Measurements from ENCODE around the gene FANCF.
"Not testable (repeated sequence)": the region's sequence is repeated elsewhere in the genome, so short reads cannot be mapped to it uniquely, and the experiment has no call there.

Gene FANCF

GRCh38 chr11:22659783-22660182, 34.2 kb upstream of the FANCF start:
- Histone ChIP-seq H3K9ac (ENCODE audit: low read length in 5 of 5) (no peak overlapping the region), H3K9me3 (ENCODE audit: control insufficient read depth in 5 of 5, low read length in 5 of 5) (no peaks in the 10 kb centered on the region), H3K27ac (ENCODE audit: low read depth, low read length) (no peak overlapping the region), H3K4me3 (ENCODE audit: low read depth in 1 of 5, low read length in 5 of 5) (no peak overlapping the region), H3K27me3 (ENCODE audit: control insufficient read depth in 5 of 5, insufficient read depth in 4 of 5, low read length in 5 of 5) (no peaks in the 10 kb centered on the region), H3K36me3 (ENCODE audit: control insufficient read depth in 5 of 5, insufficient read depth in 5 of 5, low read length in 5 of 5) (no peaks in the 10 kb centered on the region), H3K4me1 (ENCODE audit: control insufficient read depth in 5 of 5, insufficient read depth in 5 of 5, low read length in 5 of 5) (no peaks in the 10 kb centered on the region)

- Histone ChIP-seq H3K9ac (ENCODE audit: low read length in 5 of 5) (no peak overlapping the region), H3K27me3 (ENCODE audit: control insufficient read depth in 5 of 5, insufficient read depth in 4 of 5, low read length in 5 of 5) (no peaks in the 10 kb centered on the region), H3K27ac (ENCODE audit: low read depth, low read length) (no peak overlapping the region), H3K36me3 (ENCODE audit: control insufficient read depth in 5 of 5, insufficient read depth in 5 of 5, low read length in 5 of 5) (no peaks in the 10 kb centered on the region), H3K4me1 (ENCODE audit: control insufficient read depth in 5 of 5, insufficient read depth in 5 of 5, low read length in 5 of 5) (no peaks in the 10 kb centered on the region), H3K9me3 (ENCODE audit: control insufficient read depth in 5 of 5, low read length in 5 of 5) (no peaks in the 10 kb centered on the region), H3K4me3 (ENCODE audit: low read depth in 1 of 5, low read length in 5 of 5) (no peak overlapping the region)
These were observed 31.6 kb upstream of the FANCF start for GRCh38 chr11:22657101-22657694.

GRCh38 chr11:22656130-22656529, 30.5 kb upstream of the FANCF start:
- Histone ChIP-seq H3K9me3 (ENCODE audit: control insufficient read depth in 5 of 5, low read length in 5 of 5) (no peaks in the 10 kb centered on the region), H3K4me1 (ENCODE audit: control insufficient read depth in 5 of 5, insufficient read depth in 5 of 5, low read length in 5 of 5) (no peaks in the 10 kb centered on the region), H3K36me3 (ENCODE audit: control insufficient read depth in 5 of 5, insufficient read depth in 5 of 5, low read length in 5 of 5) (no peaks in the 10 kb centered on the region), H3K9ac (ENCODE audit: low read length in 5 of 5) (no peak overlapping the region), H3K27ac (ENCODE audit: low read depth, low read length) (no peak overlapping the region), H3K27me3 (ENCODE audit: control insufficient read depth in 5 of 5, insufficient read depth in 4 of 5, low read length in 5 of 5) (no peaks in the 10 kb centered on the region), H3K4me3 (ENCODE audit: low read depth in 1 of 5, low read length in 5 of 5) (no peak overlapping the region)

GRCh38 chr11:22652346-22652745, 26.7 kb upstream of the FANCF start:
- not testable (repeated sequence) for H3K4me3 ChIP-seq (ENCODE audit: low read depth in 1 of 5, low read length in 5 of 5); H3K4me1 ChIP-seq (ENCODE audit: control insufficient read depth in 5 of 5, insufficient read depth in 5 of 5, low read length in 5 of 5); H3K36me3 ChIP-seq (ENCODE audit: control insufficient read depth in 5 of 5, insufficient read depth in 5 of 5, low read length in 5 of 5); H3K9ac ChIP-seq (ENCODE audit: low read length in 5 of 5); H3K9me3 ChIP-seq (ENCODE audit: control insufficient read depth in 5 of 5, low read length in 5 of 5); H3K27me3 ChIP-seq (ENCODE audit: control insufficient read depth in 5 of 5, insufficient read depth in 4 of 5, low read length in 5 of 5); H3K27ac ChIP-seq (ENCODE audit: low read depth, low read length)

- no peaks in the 10 kb centered on the region for H3K36me3 ChIP-seq (ENCODE audit: control insufficient read depth in 5 of 5, insufficient read depth in 5 of 5, low read length in 5 of 5)
- H3K27me3 ChIP-seq (ENCODE audit: control insufficient read depth in 5 of 5, insufficient read depth in 4 of 5, low read length in 5 of 5), result no peaks in the 10 kb centered on the region
- no peaks in the 10 kb centered on the region for H3K9me3 ChIP-seq (ENCODE audit: control insufficient read depth in 5 of 5, low read length in 5 of 5)
- no peak overlapping the region for H3K4me3 ChIP-seq (ENCODE audit: low read depth in 1 of 5, low read length in 5 of 5)
- H3K4me1 ChIP-seq (ENCODE audit: control insufficient read depth in 5 of 5, insufficient read depth in 5 of 5, low read length in 5 of 5), result no peaks in the 10 kb centered on the region
- H3K27ac ChIP-seq (ENCODE audit: low read depth, low read length), result no peak overlapping the region
- no peak overlapping the region for H3K9ac ChIP-seq (ENCODE audit: low read length in 5 of 5)
These were observed 15.9 kb upstream of the FANCF start for GRCh38 chr11:22641559-22641958.

- no peak overlapping the region for H3K4me3 ChIP-seq (ENCODE audit: low read depth in 1 of 5, low read length in 5 of 5)
- H3K27me3 ChIP-seq (ENCODE audit: control insufficient read depth in 5 of 5, insufficient read depth in 4 of 5, low read length in 5 of 5), result no peaks in the 10 kb centered on the region
- H3K9me3 ChIP-seq (ENCODE audit: control insufficient read depth in 5 of 5, low read length in 5 of 5), result no peaks in the 10 kb centered on the region
- no peak overlapping the region for H3K9ac ChIP-seq (ENCODE audit: low read length in 5 of 5)
- no peak overlapping the region for H3K27ac ChIP-seq (ENCODE audit: low read depth, low read length)
- no peaks in the 10 kb centered on the region for H3K36me3 ChIP-seq (ENCODE audit: control insufficient read depth in 5 of 5, insufficient read depth in 5 of 5, low read length in 5 of 5)
- H3K4me1 ChIP-seq (ENCODE audit: control insufficient read depth in 5 of 5, insufficient read depth in 5 of 5, low read length in 5 of 5), result no peaks in the 10 kb centered on the region
These were observed 15.2 kb upstream of the FANCF start for GRCh38 chr11:22640862-22641261.

- H3K9ac ChIP-seq (ENCODE audit: low read length in 5 of 5), result no peak overlapping the region
- H3K36me3 ChIP-seq (ENCODE audit: control insufficient read depth in 5 of 5, insufficient read depth in 5 of 5, low read length in 5 of 5), result no peaks in the 10 kb centered on the region
- no peaks in the 10 kb centered on the region for H3K4me1 ChIP-seq (ENCODE audit: control insufficient read depth in 5 of 5, insufficient read depth in 5 of 5, low read length in 5 of 5)
- no peaks in the 10 kb centered on the region for H3K9me3 ChIP-seq (ENCODE audit: control insufficient read depth in 5 of 5, low read length in 5 of 5)
- H3K4me3 ChIP-seq (ENCODE audit: low read depth in 1 of 5, low read length in 5 of 5), result no peak overlapping the region
- H3K27me3 ChIP-seq (ENCODE audit: control insufficient read depth in 5 of 5, insufficient read depth in 4 of 5, low read length in 5 of 5), result no peaks in the 10 kb centered on the region
- H3K27ac ChIP-seq (ENCODE audit: low read depth, low read length), result no peak overlapping the region
These were observed 10.1 kb upstream of the FANCF start for GRCh38 chr11:22635689-22636088.

GRCh38 chr11:22634897-22635629, 9.4 kb upstream of the FANCF start:
- no peaks in the 10 kb centered on the region for H3K9me3 ChIP-seq (ENCODE audit: control insufficient read depth in 5 of 5, low read length in 5 of 5)
- no peaks in the 10 kb centered on the region for H3K36me3 ChIP-seq (ENCODE audit: control insufficient read depth in 5 of 5, insufficient read depth in 5 of 5, low read length in 5 of 5)
- no peak overlapping the region for H3K9ac ChIP-seq (ENCODE audit: low read length in 5 of 5)
- no peaks in the 10 kb centered on the region for H3K4me1 ChIP-seq (ENCODE audit: control insufficient read depth in 5 of 5, insufficient read depth in 5 of 5, low read length in 5 of 5)
- H3K4me3 ChIP-seq (ENCODE audit: low read depth in 1 of 5, low read length in 5 of 5), result no peak overlapping the region
- H3K27me3 ChIP-seq (ENCODE audit: control insufficient read depth in 5 of 5, insufficient read depth in 4 of 5, low read length in 5 of 5), result no peaks in the 10 kb centered on the region
- no peak overlapping the region for H3K27ac ChIP-seq (ENCODE audit: low read depth, low read length)

- no peak overlapping the region for H3K9ac ChIP-seq (ENCODE audit: low read length in 5 of 5)
- H3K27me3 ChIP-seq (ENCODE audit: control insufficient read depth in 5 of 5, insufficient read depth in 4 of 5, low read length in 5 of 5), result no peaks in the 10 kb centered on the region
- H3K36me3 ChIP-seq (ENCODE audit: control insufficient read depth in 5 of 5, insufficient read depth in 5 of 5, low read length in 5 of 5), result no peaks in the 10 kb centered on the region
- no peak overlapping the region for H3K4me3 ChIP-seq (ENCODE audit: low read depth in 1 of 5, low read length in 5 of 5)
- H3K27ac ChIP-seq (ENCODE audit: low read depth, low read length), result no peak overlapping the region
- no peaks in the 10 kb centered on the region for H3K4me1 ChIP-seq (ENCODE audit: control insufficient read depth in 5 of 5, insufficient read depth in 5 of 5, low read length in 5 of 5)
- H3K9me3 ChIP-seq (ENCODE audit: control insufficient read depth in 5 of 5, low read length in 5 of 5), result no peaks in the 10 kb centered on the region
These were observed 7.8 kb upstream of the FANCF start for GRCh38 chr11:22633354-22633902.

- H3K9ac ChIP-seq (ENCODE audit: low read length in 5 of 5), result no peak overlapping the region
- no peaks in the 10 kb centered on the region for H3K27me3 ChIP-seq (ENCODE audit: control insufficient read depth in 5 of 5, insufficient read depth in 4 of 5, low read length in 5 of 5)
- no peak overlapping the region for H3K27ac ChIP-seq (ENCODE audit: low read depth, low read length)
- no peaks in the 10 kb centered on the region for H3K36me3 ChIP-seq (ENCODE audit: control insufficient read depth in 5 of 5, insufficient read depth in 5 of 5, low read length in 5 of 5)
- H3K4me3 ChIP-seq (ENCODE audit: low read depth in 1 of 5, low read length in 5 of 5), result no peak overlapping the region
- no peaks in the 10 kb centered on the region for H3K9me3 ChIP-seq (ENCODE audit: control insufficient read depth in 5 of 5, low read length in 5 of 5)
- H3K4me1 ChIP-seq (ENCODE audit: control insufficient read depth in 5 of 5, insufficient read depth in 5 of 5, low read length in 5 of 5), result peaks cover 0 to 16% (median 9%) of the 10 kb centered on the region in 5 donors
These were observed 1.8 kb upstream of the FANCF start for GRCh38 chr11:22627421-22627820.
